ENCODE results near the gene AKR1B1. TPM values are rescaled to one million over a fixed set of nuclear protein-coding genes. Genes with fewer than 3 reads are reported as not detected.

AKR1B1 gene
- total RNA-seq, 1 donor from 2014 or later = 25.1 TPM

DNA sequence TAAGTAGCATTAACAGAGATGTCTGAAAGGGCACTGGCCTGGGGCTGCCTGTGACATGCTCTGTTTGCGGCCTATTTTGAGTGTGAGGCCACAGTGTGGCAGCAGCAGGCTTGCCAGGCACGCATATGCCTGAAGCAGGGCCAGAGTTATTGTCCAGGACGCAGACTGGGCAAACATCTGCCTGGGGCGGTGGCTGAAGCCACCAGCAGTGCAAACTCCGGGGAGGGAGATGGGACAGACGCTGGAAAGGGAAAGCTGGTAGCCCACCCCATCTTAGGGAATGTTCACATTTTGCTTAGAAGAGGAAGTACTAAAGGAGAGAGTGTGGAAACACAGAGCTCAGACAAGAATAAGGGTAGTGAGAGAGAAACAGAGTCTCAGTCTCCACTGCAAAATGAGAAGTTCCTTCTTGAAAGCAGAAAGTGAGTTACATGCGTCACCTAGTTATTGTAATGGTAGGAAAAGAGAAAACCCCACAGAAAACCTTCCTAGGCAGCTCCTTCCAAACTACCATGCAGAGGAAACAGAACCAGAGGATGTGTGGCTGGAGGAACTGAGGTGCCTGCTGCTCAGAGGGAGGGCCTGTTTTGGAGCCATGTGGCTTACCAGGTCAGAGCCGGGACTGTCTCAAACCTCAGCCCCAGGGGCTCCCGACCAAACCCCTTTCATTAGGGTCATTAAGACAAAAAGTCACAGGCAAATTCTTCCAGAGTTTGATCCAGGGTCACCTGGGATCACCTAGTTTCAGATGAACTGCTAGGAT, 14.5 kb downstream of the AKR1B1 start:
- DNase-seq = peak; percentile 8

- DNase-seq = no peak
Observed at GRCh38 chr7:134443396-134444070, 15.4 kb downstream of the AKR1B1 start.

DNA sequence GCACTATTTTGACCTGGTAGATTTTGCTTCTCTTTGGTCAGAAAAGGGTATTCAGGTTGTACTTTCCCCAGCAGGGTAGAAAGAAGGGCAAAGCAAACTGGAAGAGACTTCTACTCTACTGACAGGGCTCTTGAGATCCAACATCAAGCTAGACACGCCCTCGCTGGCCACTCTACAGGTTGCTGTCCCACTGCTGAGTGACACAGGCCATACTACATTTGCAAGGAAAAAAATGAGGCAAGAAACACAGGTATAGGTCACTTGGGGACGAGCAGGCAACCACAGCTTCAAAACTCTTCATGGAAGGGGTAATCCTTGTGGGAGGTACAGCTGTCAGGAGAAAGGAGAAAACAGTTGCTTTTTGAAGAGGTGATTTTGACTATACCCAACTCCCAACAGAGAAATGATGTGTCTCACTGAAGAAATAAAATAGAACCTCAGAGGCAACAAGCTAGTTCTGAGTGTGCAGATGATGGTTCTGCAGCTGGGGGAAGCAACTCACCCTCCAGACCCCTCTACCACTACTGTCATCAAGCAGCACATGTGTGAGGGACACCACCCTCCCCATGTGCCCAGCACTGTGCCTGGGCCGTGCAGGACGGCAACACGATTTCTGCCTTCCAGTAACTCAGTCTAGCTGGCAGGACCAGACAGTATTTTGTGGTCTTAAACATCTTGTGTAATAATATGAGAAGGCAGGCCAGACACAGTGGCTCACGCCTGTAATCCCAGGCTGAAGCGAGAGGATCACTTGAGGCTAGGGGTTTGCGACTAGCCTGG, 16.3 kb downstream of the AKR1B1 start:
- DNase-seq = no peak

GRCh38 chr7:134441264-134441663, 17.6 kb downstream of the AKR1B1 start:
- no peak for DNase-seq

GRCh38 chr7:134440476-134440875, 18.4 kb downstream of the AKR1B1 start:
- no peak for DNase-seq

- DNase-seq = no peak
Observed at GRCh38 chr7:134440067-134440466, 18.8 kb downstream of the AKR1B1 start.

DNA sequence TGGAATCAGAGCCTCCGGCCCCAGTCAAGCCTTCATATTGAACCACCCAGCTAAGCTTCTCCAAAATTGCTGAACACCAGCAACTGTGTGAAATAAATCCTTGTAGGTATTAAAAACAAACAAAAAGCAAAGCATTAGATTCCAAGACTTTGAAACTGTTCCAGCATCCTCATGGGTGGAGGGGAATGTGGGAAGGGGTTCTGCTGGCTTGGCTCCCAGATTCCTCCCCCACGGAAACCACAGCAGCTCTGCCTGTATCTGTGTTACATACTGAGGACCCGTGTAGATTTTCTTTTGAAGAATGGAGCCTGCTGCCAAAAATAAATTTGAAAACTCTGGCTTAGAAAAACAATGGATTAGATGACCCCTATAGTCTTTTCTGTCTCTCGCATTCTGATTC, 20.0 kb downstream of the AKR1B1 start:
- no peak for DNase-seq

- no peak for DNase-seq
Observed at GRCh38 chr7:134435161-134435920, 23.6 kb downstream of the AKR1B1 start.

DNA sequence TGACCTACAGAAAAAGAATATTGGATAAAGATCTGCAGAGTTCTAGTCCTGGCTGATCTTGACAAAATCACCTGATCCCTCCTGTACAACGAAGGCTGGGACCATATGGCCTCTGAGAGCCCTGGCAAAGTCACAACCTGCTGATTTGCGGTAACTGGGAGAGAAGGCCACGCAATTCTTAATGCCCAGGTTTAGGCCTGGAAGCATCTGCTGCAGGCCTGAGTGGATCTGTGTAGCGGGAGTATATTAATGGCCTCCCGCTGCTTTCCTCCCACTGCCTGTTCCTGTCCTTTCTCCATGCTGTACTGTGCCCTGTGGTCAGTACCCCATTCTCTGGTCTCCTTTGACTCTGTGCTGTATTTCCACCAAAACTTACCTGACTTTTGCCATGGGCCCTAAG, 24.2 kb downstream of the AKR1B1 start:
- no peak for DNase-seq

DNA sequence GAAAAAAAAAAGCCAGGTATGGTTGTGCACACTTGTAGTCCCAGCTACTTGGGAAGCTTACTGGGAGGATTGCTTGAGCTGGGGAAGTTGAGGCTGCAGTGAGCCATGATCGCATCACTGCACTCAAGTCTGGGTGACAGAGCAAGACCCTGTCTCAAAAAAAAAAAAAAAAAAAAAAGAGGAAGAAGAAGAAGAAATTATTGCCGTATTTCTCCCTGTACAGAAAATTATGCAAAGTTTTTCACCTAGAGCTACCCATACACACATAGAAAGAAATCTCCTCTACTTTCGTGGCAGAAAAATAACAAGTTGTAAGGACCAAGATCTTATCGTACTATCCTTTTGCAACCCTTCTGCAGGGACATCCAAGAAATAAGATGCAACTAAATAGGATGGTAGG, 25.5 kb downstream of the AKR1B1 start:
- DNase-seq = no peak

- peak; percentile 91 for DNase-seq
Observed at GRCh38 chr7:134432296-134433152, 26.4 kb downstream of the AKR1B1 start.

DNA sequence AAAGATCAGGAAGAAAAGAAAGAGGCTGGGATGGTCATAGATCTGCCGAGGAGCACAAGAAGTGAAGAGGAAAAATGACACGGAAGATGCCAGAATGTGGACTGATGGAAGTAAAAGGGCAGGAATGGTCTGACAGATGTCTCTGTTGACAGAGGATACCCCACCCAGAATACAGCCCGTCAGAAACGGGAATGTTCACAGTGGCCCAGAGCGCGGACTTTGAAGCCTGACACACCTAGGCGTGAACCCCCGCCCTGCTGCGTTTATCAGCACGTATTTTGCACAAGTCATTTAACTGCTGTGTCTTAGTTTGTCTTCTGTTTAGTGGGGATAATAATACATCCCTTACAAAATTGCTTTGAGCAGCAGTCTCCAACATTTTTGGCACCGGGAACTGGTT, 27.1 kb downstream of the AKR1B1 start:
- DNase-seq = no peak

DNA sequence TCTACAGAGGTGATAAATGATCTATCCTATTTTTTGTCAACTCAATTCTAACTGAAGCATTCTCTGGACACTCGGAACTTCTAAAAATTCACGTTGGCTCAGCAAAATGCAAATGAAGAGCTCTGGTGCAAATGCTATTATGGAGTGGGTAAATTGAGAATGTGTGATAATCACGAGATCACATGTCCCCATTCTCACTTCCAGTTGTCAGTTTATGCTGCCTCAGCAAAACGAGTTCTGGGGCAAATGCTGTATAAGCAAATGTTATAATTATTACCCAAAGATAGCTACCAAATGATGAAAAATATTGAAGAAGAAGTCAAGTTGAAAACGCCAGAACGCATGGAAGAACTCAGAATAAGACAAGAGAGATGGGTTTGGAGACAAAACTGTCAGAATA, 29.4 kb downstream of the AKR1B1 start:
- no peak for DNase-seq

GRCh38 chr7:134428942-134429341, 30.0 kb downstream of the AKR1B1 start:
- no peak for DNase-seq

DNA sequence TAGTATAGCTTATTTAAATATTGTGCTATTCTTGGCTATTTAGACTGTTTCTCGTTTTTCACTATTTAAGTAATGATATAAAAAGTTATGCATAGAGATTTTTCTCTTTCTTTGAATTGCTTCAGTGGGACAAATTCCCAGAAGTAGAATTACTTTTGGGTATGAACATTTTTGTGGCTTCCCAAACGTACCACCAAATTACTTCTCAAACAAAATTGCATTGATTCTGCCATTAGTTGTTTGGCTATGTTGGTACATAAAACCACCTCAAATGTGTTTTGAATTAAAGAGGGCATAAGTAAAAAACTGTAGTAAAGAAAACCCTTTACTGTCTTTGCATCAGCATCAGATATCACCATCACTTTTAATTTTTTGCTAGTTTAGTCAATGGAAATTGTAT, 31.0 kb downstream of the AKR1B1 start:
- DNase-seq = no peak

- DNase-seq = no peak
Observed at GRCh38 chr7:134425777-134426176, 33.1 kb downstream of the AKR1B1 start.

DNA sequence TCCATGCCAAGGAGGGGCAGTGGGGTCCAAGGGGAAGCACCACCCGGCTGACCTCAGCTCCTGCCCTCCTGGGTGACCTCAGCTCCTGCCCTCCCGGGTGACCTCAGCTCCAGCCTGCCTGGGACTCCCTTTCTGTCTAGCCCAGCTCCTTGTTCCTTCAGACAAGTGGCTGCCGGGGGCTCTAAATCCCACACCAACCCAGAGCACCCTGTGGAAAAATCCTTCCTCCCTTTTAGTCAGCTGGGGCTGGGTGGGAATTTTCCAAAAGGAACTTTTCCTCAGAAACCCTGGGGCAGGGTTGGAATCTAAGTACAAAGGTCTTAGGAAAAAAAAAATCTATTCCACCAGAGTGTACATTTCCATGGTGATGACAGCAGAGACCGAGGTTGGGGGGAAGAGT, 36.3 kb downstream of the AKR1B1 start:
- DNase-seq = no peak

DNA sequence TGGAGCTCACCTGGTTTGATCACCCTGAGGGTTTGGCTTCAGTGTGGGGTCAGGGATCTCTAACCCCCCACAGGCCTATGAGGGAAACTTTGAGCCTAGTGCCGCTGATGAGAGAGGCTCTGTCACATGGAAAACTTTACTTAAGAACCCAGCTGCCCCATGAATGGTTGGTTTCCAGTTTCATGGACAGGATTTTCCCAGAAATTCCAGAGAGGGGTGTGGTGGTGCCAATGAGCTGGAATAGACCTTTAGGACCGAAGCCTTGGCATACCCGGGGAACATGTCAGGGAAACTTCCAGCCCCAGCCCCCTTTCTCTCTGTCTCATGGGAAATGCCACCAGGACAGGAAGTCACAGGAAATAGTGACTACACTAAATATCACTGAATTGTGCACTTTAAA, 36.9 kb downstream of the AKR1B1 start:
- DNase-seq = no peak

DNA sequence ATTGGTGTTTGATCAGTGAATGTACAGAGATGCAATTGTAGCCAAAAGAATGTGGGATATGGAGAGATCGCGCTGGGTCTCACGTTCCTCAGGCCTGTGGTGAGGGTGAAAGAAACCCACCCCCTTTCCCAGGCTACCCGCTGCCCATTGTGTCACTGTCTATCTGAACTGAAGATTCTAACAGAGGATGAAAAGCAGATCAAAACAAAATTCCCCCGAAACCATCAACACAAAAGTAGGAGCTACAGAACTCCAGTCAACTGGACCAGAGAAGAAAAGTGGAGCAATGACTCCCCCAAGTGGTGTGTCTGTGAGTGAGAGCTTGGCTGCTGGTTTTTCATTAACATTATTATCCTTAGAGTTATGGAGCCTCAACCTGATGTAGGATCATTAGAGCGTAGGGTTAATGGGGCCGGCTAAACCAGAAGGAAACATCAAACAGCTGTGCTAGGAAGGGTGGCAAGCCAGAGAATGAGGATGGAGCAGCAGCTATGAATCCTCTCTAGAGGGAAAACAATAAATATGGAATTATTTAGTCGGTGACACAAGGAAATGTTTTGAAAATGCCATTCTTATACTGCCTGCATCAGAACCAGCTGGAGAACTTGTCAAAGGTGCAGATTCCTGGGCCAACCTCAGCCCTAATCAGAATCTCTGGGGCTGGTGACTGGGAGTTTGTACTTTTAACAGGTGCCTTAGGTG, 38.3 kb downstream of the AKR1B1 start:
- DNase-seq = peak; percentile 35

DNA sequence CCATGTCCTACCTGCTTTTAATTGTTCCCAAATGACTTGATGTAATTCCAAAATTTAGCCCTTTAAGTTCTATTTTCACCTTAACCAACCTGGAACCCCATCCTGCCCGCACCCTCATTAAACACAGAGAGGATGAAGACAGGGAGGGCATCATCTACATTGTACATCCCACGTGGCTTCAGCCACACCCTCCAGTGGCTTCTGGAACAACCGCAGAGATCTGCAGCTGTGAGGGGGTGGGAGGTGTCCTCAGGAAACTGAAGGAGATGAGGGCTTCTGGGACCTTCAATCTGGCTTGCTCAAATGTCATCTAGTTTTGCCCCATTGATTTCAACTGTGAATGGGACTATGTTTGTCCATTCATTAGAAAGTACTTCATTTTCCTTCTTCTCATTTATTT, 39.0 kb downstream of the AKR1B1 start:
- DNase-seq = no peak

DNA sequence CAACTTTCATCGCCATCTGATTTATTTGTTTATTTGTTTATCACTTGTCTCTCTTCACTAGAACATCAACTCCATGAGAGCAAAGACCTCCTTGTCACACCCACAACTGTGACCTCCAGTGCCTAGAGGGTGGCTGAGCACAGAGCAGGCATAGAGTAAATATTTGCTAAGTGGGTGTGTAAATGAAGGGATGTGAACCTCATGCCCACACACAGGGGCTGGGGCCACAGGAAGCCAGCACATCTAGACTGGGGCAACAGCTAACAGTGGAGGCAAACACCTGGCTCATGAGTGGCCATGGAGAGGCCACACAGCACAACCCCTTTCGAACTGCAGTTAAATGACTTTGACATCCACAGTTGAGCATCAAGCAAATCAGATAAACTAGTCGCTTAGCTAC, 39.8 kb downstream of the AKR1B1 start:
- no peak for DNase-seq
